H9 (cell line): Measurements from ENCODE around the gene PIK3C3. TPM values are rescaled to one million over a fixed set of nuclear protein-coding genes. Genes with fewer than 3 reads are reported as not detected.

Experiments used
- DNase-seq: peaks from one replicate; pipeline ENCODE4 v3.0.0-alpha.2; 2017
- H2AFZ ChIP-seq: one replicate; pipeline ENCODE4 v1.6.1; 2013; ENCODE audit warnings: mild to moderate bottlenecking, low read length, control low read depth, moderate library complexity
- H2AK5ac ChIP-seq: 2 replicates; pipeline ENCODE4 v1.6.1; 2013; ENCODE audit warnings: low read length, control low read depth, mixed read lengths; ENCODE audit not compliant: insufficient read length
- H2BK120ac ChIP-seq: one replicate; pipeline ENCODE4 v1.6.1; 2013; ENCODE audit warnings: low read depth, mild to moderate bottlenecking, low read length, control low read depth, inconsistent platforms; ENCODE audit not compliant: poor library complexity, severe bottlenecking
- H2BK12ac ChIP-seq: 2 replicates; pipeline ENCODE4 v1.6.1; 2013; ENCODE audit warnings: low read length, control low read depth, mixed read lengths, low read depth; ENCODE audit not compliant: insufficient read length
- H2BK15ac ChIP-seq: 2 replicates; pipeline ENCODE4 v1.6.1; 2013; ENCODE audit warnings: low read depth, low read length, control low read depth
- H2BK20ac ChIP-seq: one replicate; pipeline ENCODE4 v1.6.1; 2013; ENCODE audit warnings: low read depth, mild to moderate bottlenecking, low read length, control low read depth, inconsistent platforms; ENCODE audit not compliant: poor library complexity, severe bottlenecking
- H2BK5ac ChIP-seq: 2 replicates; pipeline ENCODE4 v1.6.1; 2013; ENCODE audit warnings: low read length, control low read depth, mixed read lengths; ENCODE audit not compliant: insufficient read length
- H3K14ac ChIP-seq: 2 replicates; pipeline ENCODE4 v1.6.1; 2013; ENCODE audit warnings: low read length, control low read depth; ENCODE audit not compliant: insufficient read depth
- H3K18ac ChIP-seq: 2 replicates; pipeline ENCODE4 v1.6.1; 2013; ENCODE audit warnings: low read depth, mild to moderate bottlenecking, mixed read lengths, low read length, control low read depth; ENCODE audit not compliant: insufficient read length
- H3K23ac ChIP-seq: 2 replicates; pipeline ENCODE4 v1.6.1; 2013; ENCODE audit warnings: low read length, control low read depth, mixed read lengths, low read depth; ENCODE audit not compliant: insufficient read length
- H3K23me2 ChIP-seq: 2 replicates; pipeline ENCODE4 v1.6.1; 2013; ENCODE audit warnings: low read depth, mild to moderate bottlenecking, mixed read lengths, low read length, control low read depth; ENCODE audit not compliant: insufficient read length, poor library complexity, severe bottlenecking
- H3K27ac ChIP-seq: 2 replicates; pipeline ENCODE4 v1.5.1; 2013; ENCODE audit warnings: low read length, control low read depth, mixed read lengths, low read depth; ENCODE audit not compliant: insufficient read length
- H3K27me3 ChIP-seq: 2 replicates; pipeline ENCODE4 v1.6.1; 2013; ENCODE audit warnings: low read length, control low read depth, inconsistent platforms; ENCODE audit not compliant: insufficient read depth
- H3K4ac ChIP-seq: 2 replicates; pipeline ENCODE4 v1.6.1; 2013; ENCODE audit warnings: low read depth, mild to moderate bottlenecking, control low read depth, inconsistent platforms, low read length, moderate library complexity
- H3K4me1 ChIP-seq: 2 replicates; pipeline ENCODE4 v1.6.1; 2013; ENCODE audit warnings: low read length, control low read depth, inconsistent platforms; ENCODE audit not compliant: insufficient read depth
- H3K4me2 ChIP-seq: 2 replicates; pipeline ENCODE4 v1.6.1; 2013; ENCODE audit warnings: low read length, control low read depth, mixed read lengths; ENCODE audit not compliant: insufficient read length, insufficient read depth
- H3K56ac ChIP-seq: 2 replicates; pipeline ENCODE4 v1.6.1; 2013; ENCODE audit warnings: low read depth, mild to moderate bottlenecking, mixed read lengths, low read length, control low read depth; ENCODE audit not compliant: insufficient read length
- H3K79me1 ChIP-seq: 2 replicates; pipeline ENCODE4 v1.6.1; 2013; ENCODE audit warnings: low read depth, mild to moderate bottlenecking, moderate library complexity, low read length, control low read depth, inconsistent platforms; ENCODE audit not compliant: insufficient read depth, poor library complexity, severe bottlenecking
- H3K79me2 ChIP-seq: 2 replicates; pipeline ENCODE4 v1.6.1; 2013; ENCODE audit warnings: low read length, control low read depth, inconsistent platforms; ENCODE audit not compliant: insufficient read depth
- H3K9ac ChIP-seq: 2 replicates; pipeline ENCODE4 v1.6.1; 2013; ENCODE audit warnings: low read length, control low read depth, mixed read lengths; ENCODE audit not compliant: insufficient read length; ENCODE audit errors: extremely low read depth
- H3K9me3 ChIP-seq: one replicate; pipeline ENCODE4 v1.6.1; 2013; ENCODE audit warnings: low read depth, low read length, inconsistent platforms; ENCODE audit not compliant: control insufficient read depth
- H3T11ph ChIP-seq: one replicate; pipeline ENCODE4 v1.6.1; 2013; ENCODE audit warnings: mild to moderate bottlenecking, low read length, control low read depth, inconsistent platforms
- H4K20me1 ChIP-seq: one replicate; pipeline ENCODE4 v1.6.1; 2013; ENCODE audit not compliant: control insufficient read depth, insufficient read length, insufficient read depth
- H4K5ac ChIP-seq: 2 replicates; pipeline ENCODE4 v1.6.1; 2013; ENCODE audit warnings: low read depth, mild to moderate bottlenecking, mixed read lengths, low read length, control low read depth; ENCODE audit not compliant: insufficient read length
- H4K8ac ChIP-seq: replicated peaks from 2 replicates; pipeline ENCODE4 v1.6.1; 2013; ENCODE audit warnings: low read length, control low read depth, mixed read lengths, low read depth; ENCODE audit not compliant: insufficient read length
- H4K91ac ChIP-seq: 2 replicates; pipeline ENCODE4 v1.6.1; 2013; ENCODE audit warnings: low read depth, mild to moderate bottlenecking, moderate library complexity, mixed read lengths, low read length, control low read depth; ENCODE audit not compliant: insufficient read length
- H3K27ac Mint-ChIP-seq, 3 experiments: 2 replicates in 2 of 3; 3 replicates in 1 of 3; pipeline ENCODE4 v1.8.0; 2020 to 2021; ENCODE audit warnings: mixed read lengths in 3 of 3, mild to moderate bottlenecking in 1 of 3, moderate library complexity in 1 of 3
- H3K27me3 Mint-ChIP-seq: 2 replicates; pipeline ENCODE4 v1.8.0; 2021; ENCODE audit warnings: low read depth, mild to moderate bottlenecking, moderate library complexity, mixed read lengths
- H3K36me3 Mint-ChIP-seq, 3 experiments: 2 replicates in 2 of 3; 3 replicates in 1 of 3; pipeline ENCODE4 v1.8.0; 2020 to 2021; ENCODE audit warnings: low read depth in 3 of 3, mixed read lengths in 3 of 3; ENCODE audit not compliant: insufficient read depth in 1 of 3
- H3K4me1 Mint-ChIP-seq, 2 experiments: 2 replicates each; pipeline ENCODE4 v1.8.0; 2020; ENCODE audit warnings: mixed read lengths in 2 of 2
- H3K4me3 Mint-ChIP-seq, 2 experiments: 2 replicates in 1 of 2; 3 replicates in 1 of 2; pipeline ENCODE4 v1.8.0; 2020 to 2021; ENCODE audit warnings: mild to moderate bottlenecking in 2 of 2, mixed read lengths in 2 of 2, moderate library complexity in 1 of 2
- H3K9me3 Mint-ChIP-seq, 2 experiments: 2 replicates in 1 of 2; 3 replicates in 1 of 2; pipeline ENCODE4 v1.8.0; 2020; ENCODE audit warnings: mild to moderate bottlenecking in 2 of 2, mixed read lengths in 2 of 2, moderate library complexity in 1 of 2
- CTCF ChIP-seq: fragments of 200-600 bp; sonication (generic); conservative IDR thresholded peaks from 3 replicates; pipeline ENCODE4 v1.8.0; 2021; ENCODE audit warnings: antibody characterized with exemption, mild to moderate bottlenecking
- WGBS: extraction: QIAGEN DNeasy Blood & Tissue Kit; methylation state at CpG from one replicate; pipeline ENCODE4 v1.1.7; 2013; ENCODE audit warnings: missing lambda C conversion rate, low lambda C conversion rate, mixed read lengths; ENCODE audit not compliant: insufficient read length; ENCODE audit errors: extremely low coverage; 5-methylcytosine and 5-hydroxymethylcytosine counted together
- total RNA-seq: library from RNA; stranded (reverse); gene quantifications from 2 replicates; pipeline ENCODE4 v1.2.1, GENCODE V29; 2021

The PIK3C3 gene
- total RNA-seq, 1 experiment from 2014 or later, result 48.8 TPM

- H3K27me3 Mint-ChIP-seq, result no peaks in the 10 kb centered on the region
- Histone ChIP-seq H4K20me1 (no peaks in the 10 kb centered on the region), H3K79me1 (no peaks in the 10 kb centered on the region), H3K4ac (no peak overlapping the region), H2AFZ (no peak overlapping the region), H4K91ac (no peak overlapping the region), H3K56ac (no peak overlapping the region), H3T11ph (no peak overlapping the region), H3K18ac (no peak overlapping the region), H3K79me2 (no peaks in the 10 kb centered on the region), H3K27me3 (no peaks in the 10 kb centered on the region), H2BK120ac (no peak overlapping the region), H2AK5ac (no peak overlapping the region), H4K8ac (no peak overlapping the region), H2BK5ac (no peak overlapping the region), H3K4me1 (no peaks in the 10 kb centered on the region), H3K9ac (no peak overlapping the region), H3K23ac (no peak overlapping the region), H2BK15ac (no peak overlapping the region), H2BK12ac (no peak overlapping the region), H3K27ac (no peak overlapping the region), H2BK20ac (no peak overlapping the region), H3K9me3 (no peaks in the 10 kb centered on the region), H3K23me2 (no peaks in the 10 kb centered on the region), H4K5ac (no peak overlapping the region), H3K4me2 (no peak overlapping the region), H3K14ac (no peak overlapping the region)
- no peak for DNase-seq
- H3K27ac Mint-ChIP-seq, result no peak overlapping the region
- no peak for TF ChIP-seq CTCF
- WGBS, result no CpG with 5 or more reads among the region's 5 CpGs
- peaks cover 0 to 7% (median 5%) of the 10 kb centered on the region in 3 experiments; a peak in 5 of 7 replicates for H3K36me3 Mint-ChIP-seq
- H3K9me3 Mint-ChIP-seq, result no peaks in the 10 kb centered on the region
- H3K4me3 Mint-ChIP-seq, result no peak overlapping the region
- H3K4me1 Mint-ChIP-seq, result no peaks in the 10 kb centered on the region
Observed at GRCh38 chr18:41975284-41975683, 20.2 kb downstream of the PIK3C3 start.
